AG08395 (cell line): ENCODE data around the gene ELFN1.

Source experiments
- DNase-seq: peaks from one replicate; pipeline ENCODE4 v3.0.0; 2012; ENCODE audit warnings: mixed read lengths, low spot score

Gene ELFN1

DNA sequence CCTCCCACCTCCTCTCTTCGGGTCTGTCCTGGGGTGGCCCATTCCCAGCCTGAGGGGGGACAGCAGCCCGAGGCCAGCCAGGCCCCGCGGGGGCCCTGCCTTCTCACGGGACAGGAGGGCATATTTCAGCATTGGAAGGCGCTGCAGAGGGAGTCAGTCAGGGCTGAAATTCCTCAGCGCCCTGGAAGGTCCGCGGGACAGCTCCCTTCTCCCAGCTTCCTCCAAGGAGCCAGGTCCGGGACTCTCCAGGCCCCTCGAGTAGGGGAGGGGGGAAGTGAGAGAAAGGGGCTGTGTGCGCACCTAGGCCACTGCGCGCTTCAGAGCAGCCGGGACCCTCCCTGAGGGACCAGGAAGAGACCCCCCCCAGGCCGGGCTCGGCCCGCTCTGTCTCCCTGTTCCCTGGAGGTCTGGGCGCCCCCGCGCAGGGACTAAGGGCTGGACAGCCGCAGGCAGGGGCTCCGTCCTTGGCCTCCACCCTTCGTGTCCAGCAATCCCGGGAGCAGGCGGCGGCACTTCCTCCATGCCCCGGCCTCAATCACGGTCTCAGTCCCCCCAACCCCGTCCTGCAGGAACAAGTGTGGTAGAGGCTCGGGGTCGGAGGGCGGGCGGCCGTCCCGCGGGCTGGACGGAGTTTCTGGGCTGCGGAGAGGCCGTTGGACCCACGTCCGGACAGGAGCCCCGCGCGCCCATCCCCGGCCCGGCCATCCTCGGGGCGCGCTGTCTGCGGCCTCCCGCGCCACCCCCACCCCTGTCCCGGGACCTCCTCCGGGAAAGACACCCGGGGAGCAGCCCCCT lies 6.0 kb upstream of the ELFN1 start:
- no peak for DNase-seq

DNA sequence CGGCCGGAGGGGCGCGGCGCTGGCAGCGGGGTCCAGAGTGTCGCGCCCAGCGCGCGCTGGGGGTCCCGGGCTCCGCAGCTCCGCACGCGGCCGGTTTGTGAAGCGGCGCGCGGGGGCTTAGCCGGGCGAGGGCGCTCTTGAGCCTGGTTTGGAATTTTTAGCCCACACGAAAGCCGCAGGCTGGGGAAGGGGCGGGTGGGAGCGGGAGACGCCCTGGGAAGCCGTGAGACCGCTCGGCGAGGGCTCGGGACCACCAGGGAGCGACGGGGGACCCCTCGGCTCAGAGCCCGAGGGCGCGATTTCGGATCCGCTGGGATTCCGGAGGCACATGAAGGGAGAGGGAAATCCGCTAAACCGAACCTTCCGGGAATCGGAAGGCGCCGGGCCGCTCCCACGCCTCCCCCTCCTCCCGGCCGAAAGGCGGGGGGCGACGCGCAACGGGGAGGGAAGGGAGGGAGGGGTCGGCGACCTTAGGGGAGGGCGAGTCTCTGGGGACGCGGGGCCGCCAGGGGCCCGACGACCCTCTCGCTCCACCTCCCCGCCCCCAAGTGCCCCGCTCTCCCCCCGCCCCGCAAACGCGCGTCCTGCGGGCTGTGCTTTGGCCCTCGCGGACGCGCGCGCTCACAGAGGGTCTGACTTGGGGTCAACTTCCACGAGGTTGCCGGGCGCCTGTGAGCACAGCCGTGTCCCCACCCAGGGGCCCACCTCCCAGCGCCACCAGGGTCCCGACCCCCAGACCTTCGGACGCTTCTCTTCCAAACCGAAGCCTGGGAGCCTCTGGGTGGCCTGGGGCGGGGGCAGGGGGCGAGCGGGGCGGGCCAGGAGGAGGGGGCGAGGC lies 5.1 kb upstream of the ELFN1 start:
- DNase-seq, result peak; percentile 75

DNA sequence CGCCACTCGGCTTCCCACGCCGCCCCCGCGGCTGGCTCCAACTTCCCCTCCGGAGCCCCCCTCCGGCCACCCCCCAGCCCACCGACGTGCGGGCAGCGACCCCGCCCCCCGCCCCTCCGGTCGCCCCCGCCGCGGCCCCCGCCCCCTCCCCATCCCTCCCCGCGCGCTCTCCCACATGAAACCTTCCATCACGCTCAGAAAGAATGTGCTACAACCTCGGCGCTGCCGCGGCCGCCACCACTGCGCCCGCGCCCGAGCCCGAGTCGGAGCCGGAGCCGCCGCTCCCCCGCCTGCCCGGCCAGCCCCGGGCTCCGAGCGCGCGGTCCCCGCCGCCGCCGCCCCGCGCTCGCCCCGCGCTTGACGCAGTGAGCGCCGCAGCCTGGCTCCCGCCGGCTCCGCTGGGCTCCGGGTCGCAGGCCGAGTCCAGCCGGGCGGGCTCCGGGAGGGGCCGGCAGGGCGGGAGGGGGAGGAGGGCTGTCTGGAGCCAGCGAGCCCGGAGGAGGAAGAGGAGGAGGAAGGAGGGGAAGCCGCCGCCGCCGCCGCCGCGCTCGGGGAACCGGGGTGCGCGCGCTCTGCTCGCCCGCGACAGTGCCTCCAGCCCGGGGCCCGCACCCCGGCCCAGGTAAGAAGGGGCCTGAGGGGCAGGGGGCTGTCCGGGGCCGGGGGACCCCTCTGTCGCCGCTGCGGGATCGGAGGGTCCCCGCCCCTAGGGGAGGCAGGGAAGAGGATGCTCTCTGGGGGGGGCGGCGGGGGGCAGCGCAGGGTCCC lies 4.3 kb upstream of the ELFN1 start:
- DNase-seq, result peak; percentile 57

DNA sequence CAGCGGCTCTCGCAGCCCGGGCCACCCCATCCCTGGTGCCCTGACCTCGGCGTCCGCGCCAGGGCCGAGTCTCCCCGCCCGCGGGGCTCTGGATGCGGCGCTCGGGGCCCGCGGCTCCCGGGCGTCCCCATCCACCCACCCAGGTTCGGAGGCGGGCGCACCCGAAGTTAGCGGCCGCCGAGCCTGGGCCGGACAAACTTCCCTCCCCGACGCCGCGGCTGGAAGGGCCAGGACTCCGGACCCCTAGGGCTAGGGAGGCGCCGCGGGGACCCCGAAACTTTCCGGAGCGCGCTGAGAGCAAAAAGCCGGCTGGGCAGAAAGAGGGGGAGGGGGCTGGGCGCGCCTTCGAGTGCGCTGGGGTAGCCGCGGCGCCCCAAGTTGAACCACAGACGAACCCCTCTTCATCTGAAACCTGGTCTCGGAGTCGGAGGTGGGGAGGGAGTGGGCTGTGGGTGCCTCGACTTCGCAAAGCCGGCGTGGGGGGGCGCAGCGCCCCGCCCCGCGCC lies 3.7 kb upstream of the ELFN1 start:
- DNase-seq, result peak; percentile 53

DNA sequence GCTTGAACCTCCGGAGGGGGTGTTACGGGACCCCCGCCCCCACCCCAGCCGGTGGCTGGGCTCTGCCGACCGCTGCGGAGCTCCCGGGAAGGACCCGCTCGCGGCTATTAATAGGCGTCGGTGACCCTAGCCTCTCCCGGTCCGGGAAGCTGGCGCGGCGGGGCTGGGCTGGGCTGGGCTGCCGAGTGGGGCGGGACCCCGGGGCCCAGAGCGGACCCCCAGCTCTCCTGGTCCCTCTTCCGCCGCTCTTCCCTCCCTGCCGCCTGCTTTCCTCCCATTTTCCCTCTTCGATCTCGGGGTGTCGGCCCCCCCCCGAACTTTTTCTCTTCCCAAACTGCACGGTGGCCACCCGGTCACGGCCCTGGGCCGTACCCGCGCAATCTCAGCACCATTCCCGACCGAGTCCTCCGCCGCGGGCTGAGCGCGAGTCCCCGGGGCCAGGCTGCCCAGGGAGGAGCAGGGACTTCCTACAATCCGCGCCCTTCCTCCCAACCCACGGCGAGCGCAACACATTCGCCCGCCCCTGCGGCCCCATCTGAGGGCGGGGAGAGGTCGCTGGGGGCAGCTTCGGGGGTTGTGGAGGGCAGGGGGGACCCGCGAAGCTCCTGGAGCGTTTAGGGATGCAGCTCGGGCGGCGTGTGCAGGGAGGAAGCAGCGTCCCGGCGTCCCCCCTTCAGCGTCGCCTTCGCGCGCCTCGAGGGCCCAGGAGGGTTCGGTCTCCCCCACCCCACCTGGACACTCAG lies 3.1 kb upstream of the ELFN1 start:
- peak; percentile 56 for DNase-seq

DNA sequence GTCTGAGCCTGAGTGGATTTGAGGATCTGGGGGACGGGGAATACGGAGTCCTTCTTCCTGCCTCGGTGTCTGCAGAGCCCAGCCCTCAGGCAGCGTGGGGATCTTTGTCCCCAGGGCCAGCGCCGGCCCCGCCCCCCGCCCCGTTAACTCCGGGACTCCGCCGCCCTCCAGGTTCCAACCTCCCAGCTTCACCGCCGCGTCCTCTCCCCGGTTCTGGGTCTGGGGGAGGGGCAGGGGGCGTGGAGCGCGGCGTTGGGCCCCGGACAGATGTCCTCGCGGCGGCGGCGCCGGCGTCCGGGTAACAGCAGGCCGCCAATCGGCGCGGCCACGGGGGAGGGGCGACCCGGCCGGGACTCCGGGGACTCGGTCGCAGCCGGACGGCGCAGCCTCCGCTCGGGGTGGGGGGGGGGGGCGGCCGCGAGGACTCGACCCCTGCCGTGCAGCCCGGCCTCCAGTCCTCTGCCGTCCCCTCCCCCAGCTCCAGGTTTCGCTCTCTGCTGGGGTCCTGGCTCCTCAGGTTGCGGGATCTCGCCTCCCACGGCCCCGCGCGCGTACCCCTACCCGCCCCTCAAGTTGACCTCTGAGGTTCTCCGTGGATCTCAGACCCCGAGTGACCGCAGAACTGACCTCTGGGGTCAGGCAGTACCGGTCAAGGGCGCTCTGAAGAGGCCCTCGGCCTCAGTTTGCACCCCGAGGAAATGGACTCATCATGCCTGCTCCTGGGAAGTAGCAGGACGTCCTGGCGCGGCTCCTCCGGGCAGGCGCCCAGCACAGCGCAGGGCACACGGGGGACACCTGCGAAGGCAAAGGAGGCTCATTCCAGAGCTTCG lies 2.3 kb upstream of the ELFN1 start:
- no peak for DNase-seq

DNA sequence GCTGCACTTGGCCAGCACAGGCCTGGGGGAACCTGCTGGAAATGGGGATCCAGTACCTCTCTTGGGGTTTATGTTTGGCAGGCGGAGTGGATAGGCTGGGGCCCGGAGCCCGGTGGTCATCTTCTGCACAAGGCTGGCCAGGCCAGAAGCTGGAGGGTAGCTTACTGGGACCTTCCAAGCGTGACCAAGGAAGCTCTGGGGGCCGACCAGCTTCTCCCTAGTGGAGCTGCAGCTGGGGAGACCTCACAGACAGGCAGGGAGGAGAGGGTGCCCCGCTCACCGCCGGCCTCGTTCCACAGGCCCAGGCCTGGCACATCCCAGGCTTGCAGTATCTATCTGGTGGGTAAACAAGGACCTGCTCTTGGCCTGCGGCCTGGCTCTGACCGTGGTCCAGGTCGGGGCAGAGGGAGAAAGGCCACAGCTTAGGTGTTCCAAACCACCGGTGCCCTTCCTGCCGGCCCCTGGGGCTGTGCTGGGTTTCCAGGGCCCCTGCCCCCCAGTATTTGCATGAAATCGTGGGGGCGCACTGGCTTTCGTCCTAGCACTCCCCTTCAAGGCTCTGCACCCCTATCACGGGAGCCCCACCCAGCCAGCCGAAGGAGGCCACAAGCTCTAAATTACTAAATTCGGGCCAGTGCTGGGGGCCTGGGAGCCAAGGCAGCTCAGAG lies 1.5 kb upstream of the ELFN1 start:
- no peak for DNase-seq

DNA sequence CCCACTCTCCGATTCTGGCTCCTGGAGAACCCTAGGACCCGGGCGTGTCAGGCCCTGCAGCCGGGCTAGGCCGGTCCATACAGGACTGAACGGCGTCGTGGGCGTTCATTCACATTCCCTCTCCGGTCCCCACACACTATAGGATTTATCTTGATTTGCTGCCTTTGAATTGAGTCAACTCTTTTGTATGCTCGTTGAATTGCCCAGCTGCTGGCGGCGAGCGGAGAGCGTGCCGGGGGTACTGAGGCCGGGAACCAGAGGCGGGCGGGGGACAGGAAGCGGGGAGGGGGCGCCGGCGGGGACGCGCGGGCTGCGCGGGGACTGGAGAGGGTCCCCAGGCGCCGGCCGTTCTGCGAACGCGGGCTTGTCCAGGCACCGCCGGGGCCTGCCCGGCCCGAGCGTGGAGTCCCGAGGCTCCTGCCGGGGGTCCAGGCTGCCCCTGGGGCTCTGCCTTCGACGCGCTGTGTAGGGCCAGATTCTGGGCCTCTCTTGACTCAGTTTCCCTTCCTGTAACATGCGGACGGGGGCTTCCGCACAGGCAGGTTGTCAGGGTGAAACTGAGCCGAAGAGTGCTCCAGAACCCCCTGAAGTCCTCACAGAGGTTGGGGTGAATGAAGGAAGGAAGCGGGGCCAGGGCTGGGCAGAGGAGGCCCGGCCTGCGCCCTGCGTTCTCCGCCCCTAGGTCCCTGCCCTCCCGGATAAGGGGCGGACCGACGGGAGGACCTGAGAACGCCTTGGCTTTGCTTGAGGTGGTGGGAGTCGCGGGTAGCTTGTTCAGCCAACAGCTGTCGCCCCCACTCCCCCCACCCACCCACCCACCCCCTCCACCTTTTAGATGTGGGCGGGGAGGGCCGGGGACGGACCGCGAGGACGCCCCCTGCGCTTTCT lies 769 bp upstream of the ELFN1 start:
- DNase-seq, result no peak

DNA sequence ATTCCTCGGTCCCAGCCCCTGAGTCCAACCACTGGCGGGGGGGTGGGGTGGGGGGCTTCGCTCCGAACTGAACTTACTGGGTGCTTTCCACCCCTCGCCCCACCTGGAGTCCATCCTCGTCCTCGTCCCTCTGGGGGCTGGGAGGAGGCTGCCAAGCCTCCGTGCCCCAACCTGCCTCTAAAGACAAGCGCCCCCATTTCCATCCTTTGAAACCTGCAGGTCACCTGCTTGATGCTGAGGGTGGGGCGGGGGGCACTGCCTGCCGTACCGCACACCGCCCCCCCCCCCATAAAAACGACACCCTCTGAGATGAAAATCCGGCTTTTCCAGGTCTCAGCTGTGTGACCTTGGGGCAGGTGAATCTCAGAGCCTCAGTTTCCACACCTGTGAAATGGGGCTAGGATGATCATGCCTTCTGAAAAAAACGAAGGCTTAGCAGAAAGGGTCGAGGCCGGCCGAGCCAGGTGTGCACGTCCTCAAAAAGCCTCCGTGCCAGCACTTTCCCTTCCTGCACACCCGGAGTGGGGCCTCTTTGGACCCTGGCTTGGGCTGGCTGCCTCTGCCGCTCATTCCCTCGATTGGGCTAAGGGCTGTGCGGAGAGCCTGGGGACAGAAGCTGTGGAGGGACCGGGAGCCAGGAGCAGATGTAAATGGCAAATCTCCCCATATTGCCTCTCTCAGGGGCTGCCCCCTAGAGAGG lies 967 bp downstream of the ELFN1 start:
- no peak for DNase-seq

DNA sequence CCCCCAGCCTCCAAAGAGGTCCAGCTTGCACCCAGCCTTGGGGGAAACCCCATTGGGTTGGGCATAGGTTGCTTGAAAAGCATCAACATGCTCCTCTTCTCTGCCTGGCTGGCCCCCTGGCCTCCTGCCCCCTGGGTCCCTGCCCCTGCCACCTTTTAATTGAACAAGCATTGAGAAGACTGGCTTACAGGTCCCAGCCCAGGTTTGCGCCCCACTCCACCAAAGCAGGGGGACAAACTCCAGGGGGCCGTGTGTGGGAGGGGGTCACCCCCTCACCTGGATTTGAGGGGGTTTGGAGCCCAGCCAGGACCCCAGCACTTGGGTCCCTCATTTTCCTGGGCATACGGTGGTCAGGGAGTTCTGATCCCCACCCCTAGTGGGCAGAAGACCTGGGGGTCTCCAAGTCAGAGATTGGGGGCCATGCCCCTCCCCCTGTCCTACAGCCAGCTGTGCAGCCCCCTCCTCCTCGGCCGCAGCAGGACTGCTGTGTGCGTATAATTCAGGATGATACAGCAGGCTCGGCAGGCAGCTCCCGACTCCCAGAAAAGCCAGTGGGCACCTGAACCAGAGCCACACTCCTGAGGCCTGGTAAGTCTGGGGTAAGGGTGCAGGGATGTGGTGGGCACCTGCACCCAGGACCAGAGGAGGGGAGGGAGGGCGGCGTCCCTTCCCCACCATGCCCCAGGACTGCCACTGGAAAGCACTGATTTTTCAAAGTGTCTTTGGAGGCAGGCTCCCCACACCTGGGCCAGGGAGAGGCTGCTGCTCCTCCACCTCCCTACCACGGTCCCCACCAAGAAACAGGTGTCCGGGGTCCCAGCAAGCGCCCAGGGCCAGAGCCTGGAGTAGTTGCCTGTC lies 1.7 kb downstream of the ELFN1 start:
- DNase-seq, result no peak

DNA sequence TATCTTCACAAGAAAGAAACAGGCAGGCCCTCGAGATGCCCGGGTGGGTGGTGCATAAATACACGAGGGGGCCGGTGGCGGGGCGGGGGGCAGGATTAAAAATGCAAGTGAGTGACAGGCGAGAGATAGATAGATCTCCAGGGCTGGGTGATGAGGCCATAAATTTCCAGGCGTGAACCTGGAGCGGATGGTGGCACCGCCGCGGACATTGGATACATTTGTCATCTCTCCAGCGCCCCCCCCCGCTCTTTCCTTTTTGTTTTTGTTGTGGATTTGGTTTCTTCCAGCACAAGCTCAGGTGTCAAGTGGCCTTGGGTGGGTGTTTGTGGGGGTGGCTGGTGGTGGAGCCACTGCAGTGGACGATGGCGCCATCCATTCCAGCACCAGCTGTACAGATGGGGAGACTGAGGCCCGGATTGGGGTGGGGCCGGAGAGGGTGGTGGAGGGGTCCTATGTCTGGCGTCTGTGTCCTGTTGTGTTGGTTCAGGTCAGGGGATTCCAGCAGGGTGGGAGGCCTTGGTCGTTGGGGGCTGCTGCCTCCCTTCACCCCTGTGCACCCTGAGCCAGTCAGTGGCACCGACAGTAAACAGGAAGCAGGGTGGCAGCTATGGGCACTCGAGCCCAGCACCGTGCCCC lies 2.9 kb downstream of the ELFN1 start:
- DNase-seq, result no peak

DNA sequence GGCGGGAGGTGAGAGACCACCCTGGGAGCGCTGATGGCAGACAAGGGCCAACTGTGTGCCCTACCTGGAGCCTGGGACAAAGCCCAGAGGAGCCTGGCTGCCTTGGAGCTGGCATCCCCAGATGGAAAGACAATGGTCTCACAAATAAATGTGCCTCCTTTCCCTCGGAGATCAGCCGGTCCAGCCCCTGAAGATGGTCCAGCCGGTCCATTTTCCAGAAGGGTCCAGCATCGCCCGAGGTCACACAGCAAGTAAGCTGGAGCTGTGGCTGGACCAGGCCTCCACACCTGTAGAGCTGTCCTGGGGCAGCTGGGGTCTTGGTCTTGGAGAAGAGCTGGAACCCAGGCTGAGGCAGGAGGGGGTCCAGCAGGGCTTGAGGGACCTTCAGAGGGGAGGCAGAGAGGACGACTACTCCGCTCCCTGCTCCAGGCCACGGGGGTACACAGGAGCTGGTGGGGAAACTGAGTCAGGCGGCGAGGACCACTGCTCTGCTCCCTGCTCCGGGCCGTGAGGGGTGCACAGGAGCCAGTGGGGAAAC lies 3.6 kb downstream of the ELFN1 start:
- no peak for DNase-seq

DNA sequence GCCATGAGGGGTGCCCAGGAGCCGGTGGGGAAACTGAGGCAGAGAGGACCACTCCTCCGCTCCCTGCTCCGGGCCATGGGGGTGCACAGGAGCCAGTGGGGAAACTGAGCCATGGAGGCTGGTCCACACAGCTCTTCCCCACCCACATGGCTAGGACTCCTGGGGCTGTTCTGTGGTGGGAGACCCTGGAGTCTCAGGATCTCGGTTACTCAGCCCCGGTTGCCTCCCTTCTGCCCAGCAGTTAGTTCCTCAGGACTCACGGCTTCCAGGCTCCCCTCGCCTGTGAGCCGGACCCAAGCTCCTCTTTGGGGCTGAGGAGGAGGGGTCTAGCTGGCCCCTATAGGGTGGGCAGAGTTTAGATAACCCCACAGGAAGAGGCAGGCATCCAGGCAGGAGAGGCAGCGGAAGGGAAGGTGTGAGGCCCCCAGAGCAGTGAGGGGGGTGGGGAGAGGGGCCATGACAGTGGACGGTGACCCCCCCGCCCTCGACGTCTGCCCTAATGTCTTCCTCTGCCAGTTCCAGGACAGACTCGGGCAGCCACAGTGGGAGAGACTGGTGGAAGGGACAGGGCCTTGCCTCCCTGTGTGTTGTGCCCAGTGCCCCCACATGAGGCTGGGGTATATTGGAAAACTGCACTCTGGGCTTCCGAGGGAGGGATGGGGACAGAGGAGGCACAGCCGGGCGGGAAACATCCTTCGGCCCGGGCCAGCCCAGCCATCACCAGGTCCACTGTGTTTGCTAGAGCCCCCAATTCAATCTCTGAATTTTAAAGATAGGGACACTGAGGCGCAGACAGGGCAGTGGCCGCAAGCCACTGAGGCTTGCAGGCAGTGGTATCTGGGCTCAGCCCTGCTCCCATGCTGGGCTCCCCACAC lies 4.3 kb downstream of the ELFN1 start:
- no peak for DNase-seq

DNA sequence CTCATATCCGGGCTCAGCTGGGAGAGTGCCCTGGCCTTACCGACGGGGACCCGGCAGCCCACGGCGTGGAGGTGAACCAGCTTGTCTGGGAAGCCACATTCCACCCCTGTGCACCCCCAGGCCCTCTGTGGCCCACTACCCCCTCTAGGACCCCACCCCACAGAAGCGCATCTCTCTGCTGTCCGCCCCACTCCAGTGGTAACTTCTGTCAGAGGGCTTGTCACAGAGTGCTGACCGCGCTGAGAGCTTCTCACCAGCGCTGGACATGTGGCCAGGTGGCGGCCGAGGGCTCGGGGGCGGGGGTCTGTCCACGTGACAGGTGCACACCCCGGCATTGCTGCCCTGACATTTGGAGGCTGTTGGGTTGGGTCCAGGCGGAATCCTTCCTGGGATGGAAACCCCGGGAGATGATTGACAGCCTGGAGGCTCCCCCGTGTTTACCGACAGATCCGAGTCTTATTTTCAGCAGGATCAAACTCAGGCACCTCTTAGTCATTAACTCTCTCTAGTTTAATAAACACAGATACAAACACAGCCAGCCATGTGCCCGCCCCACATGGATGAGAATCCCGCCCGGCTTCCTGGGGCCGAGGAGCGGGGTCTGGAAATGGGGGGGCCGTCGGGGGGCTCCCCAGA lies 5.1 kb downstream of the ELFN1 start:
- no peak for DNase-seq
